ENCODE results near the gene TAS2R13.

TAS2R13 gene, protein sequence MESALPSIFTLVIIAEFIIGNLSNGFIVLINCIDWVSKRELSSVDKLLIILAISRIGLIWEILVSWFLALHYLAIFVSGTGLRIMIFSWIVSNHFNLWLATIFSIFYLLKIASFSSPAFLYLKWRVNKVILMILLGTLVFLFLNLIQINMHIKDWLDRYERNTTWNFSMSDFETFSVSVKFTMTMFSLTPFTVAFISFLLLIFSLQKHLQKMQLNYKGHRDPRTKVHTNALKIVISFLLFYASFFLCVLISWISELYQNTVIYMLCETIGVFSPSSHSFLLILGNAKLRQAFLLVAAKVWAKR

DNA sequence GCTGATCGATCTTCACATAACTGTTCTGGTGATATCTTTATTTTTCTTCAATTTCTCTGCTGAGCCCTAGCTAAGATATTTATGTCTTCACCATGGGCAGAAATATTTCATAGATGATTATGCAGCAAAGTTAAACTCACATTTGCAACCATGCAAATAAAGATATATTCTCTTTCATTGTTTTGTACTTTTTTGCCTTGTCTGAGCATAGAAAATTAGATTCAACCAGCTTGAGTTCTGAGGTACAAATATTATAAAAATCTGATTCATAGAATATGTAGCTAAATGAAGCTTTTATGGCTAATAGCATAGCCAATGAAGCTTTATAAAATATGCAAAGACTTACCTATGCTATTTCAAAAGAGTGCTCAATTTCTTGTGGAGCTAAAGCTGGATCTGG lies at the start of gene TAS2R13:
Gene TAS2R13 (minus strand): TSS at position 101 of the 400 bp plus-strand sequence. CDS start 264 bp downstream, outside the sequence.
- H3K9me3 ChIP-seq (ENCODE audit: control insufficient read depth, insufficient read depth, low read depth, low read length) = no peaks in the 10 kb centered on the region
- POLR2A ChIA-PET = no interaction called here
- CTCF ChIA-PET = interaction anchor here (1.2 kb wide), 1 partner anchor 116 kb away, joined by 3 read pairs; no protein-coding TSS in a partner anchor
- no peaks in the 10 kb centered on the region for H3K4me1 ChIP-seq (ENCODE audit: control insufficient read depth, insufficient read depth, low read length)
- H3K36me3 ChIP-seq (ENCODE audit: control insufficient read depth in 2 of 2, insufficient read depth in 1 of 2, low read length in 2 of 2) = no peaks in the 10 kb centered on the region
- TF ChIP-seq ZNF366 (tag by site-specific recombination; conservative IDR thresholded peaks at IDR 0.05) (no peak), IKZF3 (tag by site-specific recombination; IDR thresholded peaks at IDR 0.05) (no peak)
- H3K4me3 ChIP-seq (ENCODE audit: low read depth, low read length) = no peak within 1 kb of the TSS
- H3K27ac ChIP-seq (ENCODE audit: extremely low read depth, low read depth, low read length) = no peak within 1 kb of the TSS

DNA sequence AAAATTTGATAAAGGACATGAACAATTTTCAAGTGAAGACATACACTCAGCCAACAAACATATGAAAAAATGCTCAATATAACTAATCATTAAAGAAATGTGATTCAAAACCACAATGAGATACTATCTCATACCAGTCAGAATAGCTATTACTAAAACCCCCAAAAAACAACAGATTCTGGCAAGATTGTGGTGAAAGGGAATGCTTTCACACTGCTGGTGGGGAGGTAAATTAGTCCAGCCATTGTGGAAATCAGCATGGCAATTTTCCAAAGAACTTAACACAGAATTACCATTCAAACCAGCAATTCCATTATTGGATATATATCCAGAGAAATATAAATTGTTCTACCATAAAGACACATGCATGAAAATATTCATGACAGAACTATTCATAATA lies 48.4 kb upstream of the TAS2R13 start:
- H3K4me1 ChIP-seq (ENCODE audit: control insufficient read depth, insufficient read depth, low read length) = no peaks in the 10 kb centered on the region
- POLR2A ChIA-PET = no interaction called here

DNA sequence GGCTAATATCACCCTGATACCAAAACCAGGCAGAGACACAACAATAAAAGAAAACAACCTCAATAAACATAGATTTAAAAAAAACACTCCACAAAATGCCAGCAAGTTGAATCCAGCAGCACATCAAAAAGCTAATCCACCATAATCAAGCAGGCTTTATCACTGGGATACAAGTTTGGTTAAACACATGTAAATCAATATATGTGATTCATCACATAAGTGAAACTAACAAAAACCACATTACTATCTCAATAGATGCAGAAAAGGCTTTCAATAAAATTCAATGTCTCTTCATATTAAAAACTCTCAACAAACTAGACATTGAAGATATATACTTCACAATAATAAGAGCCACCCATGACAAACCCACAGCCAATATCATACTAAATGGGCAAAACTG lies 46.7 kb upstream of the TAS2R13 start:
- Histone ChIP-seq H3K27ac (ENCODE audit: extremely low read depth, low read depth, low read length) (no peak overlapping the region), H3K4me1 (ENCODE audit: control insufficient read depth, insufficient read depth, low read length) (no peaks in the 10 kb centered on the region), H3K4me3 (ENCODE audit: low read depth, low read length) (no peak overlapping the region), H3K9me3 (ENCODE audit: control insufficient read depth, insufficient read depth, low read depth, low read length) (no peaks in the 10 kb centered on the region), H3K36me3 (ENCODE audit: control insufficient read depth in 2 of 2, insufficient read depth in 1 of 2, low read length in 2 of 2) (no peaks in the 10 kb centered on the region; a peak in 1 of 3 replicates)
- POLR2A ChIA-PET = no interaction called here
- TF ChIP-seq, protein P1, sequence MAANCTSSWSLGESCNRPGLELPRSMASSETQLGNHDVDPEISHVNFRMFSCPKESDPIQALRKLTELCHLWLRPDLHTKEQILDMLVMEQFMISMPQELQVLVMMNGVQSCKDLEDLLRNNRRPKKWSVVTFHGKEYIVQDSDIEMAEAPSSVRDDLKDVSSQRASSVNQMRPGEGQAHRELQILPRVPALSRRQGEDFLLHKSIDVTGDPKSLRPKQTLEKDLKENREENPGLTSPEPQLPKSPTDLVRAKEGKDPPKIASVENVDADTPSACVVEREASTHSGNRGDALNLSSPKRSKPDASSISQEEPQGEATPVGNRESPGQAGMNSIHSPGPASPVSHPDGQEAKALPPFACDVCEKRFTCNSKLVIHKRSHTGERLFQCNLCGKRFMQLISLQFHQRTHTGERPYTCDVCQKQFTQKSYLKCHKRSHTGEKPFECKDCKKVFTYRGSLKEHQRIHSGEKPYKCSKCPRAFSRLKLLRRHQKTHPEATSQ (tag by site-specific recombination; IDR thresholded peaks at IDR 0.05) = no peak
- TF ChIP-seq WT1 (tag by site-specific recombination; IDR thresholded peaks at IDR 0.05) (no peak), KLF9 (tag by site-specific recombination; IDR thresholded peaks at IDR 0.05; ENCODE audit: low read depth) (no peak), ZNF146 (tag by site-specific recombination; IDR thresholded peaks at IDR 0.05) (no peak), EGR2 (tag by site-specific recombination; IDR thresholded peaks at IDR 0.05; ENCODE audit: low read depth) (no peak), ZNF302 (tag by site-specific recombination; IDR thresholded peaks at IDR 0.05; ENCODE audit: low read depth) (no peak), GLIS1 (tag by site-specific recombination; IDR thresholded peaks at IDR 0.05) (no peak)
- TF ChIP-seq, protein P2, sequence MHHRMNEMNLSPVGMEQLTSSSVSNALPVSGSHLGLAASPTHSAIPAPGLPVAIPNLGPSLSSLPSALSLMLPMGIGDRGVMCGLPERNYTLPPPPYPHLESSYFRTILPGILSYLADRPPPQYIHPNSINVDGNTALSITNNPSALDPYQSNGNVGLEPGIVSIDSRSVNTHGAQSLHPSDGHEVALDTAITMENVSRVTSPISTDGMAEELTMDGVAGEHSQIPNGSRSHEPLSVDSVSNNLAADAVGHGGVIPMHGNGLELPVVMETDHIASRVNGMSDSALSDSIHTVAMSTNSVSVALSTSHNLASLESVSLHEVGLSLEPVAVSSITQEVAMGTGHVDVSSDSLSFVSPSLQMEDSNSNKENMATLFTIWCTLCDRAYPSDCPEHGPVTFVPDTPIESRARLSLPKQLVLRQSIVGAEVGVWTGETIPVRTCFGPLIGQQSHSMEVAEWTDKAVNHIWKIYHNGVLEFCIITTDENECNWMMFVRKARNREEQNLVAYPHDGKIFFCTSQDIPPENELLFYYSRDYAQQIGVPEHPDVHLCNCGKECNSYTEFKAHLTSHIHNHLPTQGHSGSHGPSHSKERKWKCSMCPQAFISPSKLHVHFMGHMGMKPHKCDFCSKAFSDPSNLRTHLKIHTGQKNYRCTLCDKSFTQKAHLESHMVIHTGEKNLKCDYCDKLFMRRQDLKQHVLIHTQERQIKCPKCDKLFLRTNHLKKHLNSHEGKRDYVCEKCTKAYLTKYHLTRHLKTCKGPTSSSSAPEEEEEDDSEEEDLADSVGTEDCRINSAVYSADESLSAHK (tag by site-specific recombination; IDR thresholded peaks at IDR 0.05) = no peak
- TF ChIP-seq, protein P3, sequence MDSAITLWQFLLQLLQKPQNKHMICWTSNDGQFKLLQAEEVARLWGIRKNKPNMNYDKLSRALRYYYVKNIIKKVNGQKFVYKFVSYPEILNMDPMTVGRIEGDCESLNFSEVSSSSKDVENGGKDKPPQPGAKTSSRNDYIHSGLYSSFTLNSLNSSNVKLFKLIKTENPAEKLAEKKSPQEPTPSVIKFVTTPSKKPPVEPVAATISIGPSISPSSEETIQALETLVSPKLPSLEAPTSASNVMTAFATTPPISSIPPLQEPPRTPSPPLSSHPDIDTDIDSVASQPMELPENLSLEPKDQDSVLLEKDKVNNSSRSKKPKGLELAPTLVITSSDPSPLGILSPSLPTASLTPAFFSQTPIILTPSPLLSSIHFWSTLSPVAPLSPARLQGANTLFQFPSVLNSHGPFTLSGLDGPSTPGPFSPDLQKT (IDR thresholded peaks at IDR 0.05; ENCODE audit: borderline replicate concordance, low read depth, low read length) = no peak
- TF ChIP-seq, protein P4, sequence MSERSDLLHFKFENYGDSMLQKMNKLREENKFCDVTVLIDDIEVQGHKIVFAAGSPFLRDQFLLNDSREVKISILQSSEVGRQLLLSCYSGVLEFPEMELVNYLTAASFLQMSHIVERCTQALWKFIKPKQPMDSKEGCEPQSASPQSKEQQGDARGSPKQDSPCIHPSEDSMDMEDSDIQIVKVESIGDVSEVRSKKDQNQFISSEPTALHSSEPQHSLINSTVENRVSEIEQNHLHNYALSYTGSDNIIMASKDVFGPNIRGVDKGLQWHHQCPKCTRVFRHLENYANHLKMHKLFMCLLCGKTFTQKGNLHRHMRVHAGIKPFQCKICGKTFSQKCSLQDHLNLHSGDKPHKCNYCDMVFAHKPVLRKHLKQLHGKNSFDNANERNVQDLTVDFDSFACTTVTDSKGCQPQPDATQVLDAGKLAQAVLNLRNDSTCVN (tag by site-specific recombination; optimal IDR thresholded peaks at IDR 0.05) = no peak
- TF ChIP-seq, protein P5, sequence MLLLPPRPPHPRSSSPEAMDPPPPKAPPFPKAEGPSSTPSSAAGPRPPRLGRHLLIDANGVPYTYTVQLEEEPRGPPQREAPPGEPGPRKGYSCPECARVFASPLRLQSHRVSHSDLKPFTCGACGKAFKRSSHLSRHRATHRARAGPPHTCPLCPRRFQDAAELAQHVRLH (tag by site-specific recombination; IDR thresholded peaks at IDR 0.05) = no peak
- TF ChIP-seq, protein P6, sequence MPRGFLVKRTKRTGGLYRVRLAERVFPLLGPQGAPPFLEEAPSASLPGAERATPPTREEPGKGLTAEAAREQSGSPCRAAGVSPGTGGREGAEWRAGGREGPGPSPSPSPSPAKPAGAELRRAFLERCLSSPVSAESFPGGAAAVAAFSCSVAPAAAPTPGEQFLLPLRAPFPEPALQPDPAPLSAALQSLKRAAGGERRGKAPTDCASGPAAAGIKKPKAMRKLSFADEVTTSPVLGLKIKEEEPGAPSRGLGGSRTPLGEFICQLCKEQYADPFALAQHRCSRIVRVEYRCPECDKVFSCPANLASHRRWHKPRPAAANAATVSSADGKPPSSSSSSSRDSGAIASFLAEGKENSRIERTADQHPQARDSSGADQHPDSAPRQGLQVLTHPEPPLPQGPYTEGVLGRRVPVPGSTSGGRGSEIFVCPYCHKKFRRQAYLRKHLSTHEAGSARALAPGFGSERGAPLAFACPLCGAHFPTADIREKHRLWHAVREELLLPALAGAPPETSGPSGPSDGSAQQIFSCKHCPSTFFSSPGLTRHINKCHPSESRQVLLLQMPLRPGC (tag by site-specific recombination; IDR thresholded peaks at IDR 0.05) = no peak
- CTCF ChIA-PET = no interaction called here

More for the DNA sequence above, 48.4 kb upstream of the TAS2R13 start:
- no peak overlapping the region for H3K27ac ChIP-seq (ENCODE audit: extremely low read depth, low read depth, low read length)
- no peaks in the 10 kb centered on the region; a peak in 1 of 3 replicates for H3K36me3 ChIP-seq (ENCODE audit: control insufficient read depth in 2 of 2, insufficient read depth in 1 of 2, low read length in 2 of 2)
- CTCF ChIA-PET = no interaction called here
- H3K9me3 ChIP-seq (ENCODE audit: control insufficient read depth, insufficient read depth, low read depth, low read length) = no peaks in the 10 kb centered on the region
- no peak overlapping the region for H3K4me3 ChIP-seq (ENCODE audit: low read depth, low read length)
- TF ChIP-seq ZNF664 (tag by site-specific recombination; IDR thresholded peaks at IDR 0.05) (no peak), ZNF777 (tag by site-specific recombination; IDR thresholded peaks at IDR 0.05; ENCODE audit: borderline replicate concordance) (no peak), ZNF473 (tag by site-specific recombination; IDR thresholded peaks at IDR 0.05) (no peak), ZNF24 (tag by site-specific recombination; IDR thresholded peaks at IDR 0.05) (no peak), FEZF1 (tag by site-specific recombination; IDR thresholded peaks at IDR 0.05) (no peak), BCL11A (tag by site-specific recombination; IDR thresholded peaks at IDR 0.05; ENCODE audit: low read depth) (no peak), KLF16 (tag by site-specific recombination; IDR thresholded peaks at IDR 0.05) (no peak), KLF10 (tag by site-specific recombination; IDR thresholded peaks at IDR 0.05) (no peak), ZNF654 (tag by site-specific recombination; IDR thresholded peaks at IDR 0.05; ENCODE audit: low read depth) (no peak)

Measured in HEK293 (cell line).